ENCODE data around the gene MYO3A. TPM values are rescaled to one million over a fixed set of nuclear protein-coding genes. Genes with fewer than 3 reads are reported as not detected.

Gene MYO3A
- total and polyA plus RNA-seq, 4 donors = 0.33 TPM; not detected in 2

DNA sequence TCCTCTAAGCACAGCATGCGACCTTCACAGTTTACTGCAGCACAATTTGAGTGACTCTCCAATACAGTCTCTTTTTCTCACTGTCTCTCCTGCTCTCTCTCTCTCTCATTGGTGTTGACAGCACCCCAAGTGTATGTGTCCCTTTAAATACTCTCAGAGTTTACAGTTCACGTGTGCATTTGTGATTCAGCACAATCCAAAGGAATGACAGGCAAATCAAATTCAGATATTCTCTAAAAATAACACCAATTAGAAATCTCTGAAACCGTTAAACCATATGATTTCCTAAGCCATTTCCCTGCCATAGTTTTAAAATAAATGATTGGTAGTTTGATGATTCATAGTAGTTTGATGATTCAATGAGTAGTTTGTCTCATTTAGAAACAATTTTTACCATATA lies 178.5 kb downstream of the MYO3A start:
- Histone ChIP-seq H3K27me3 (ENCODE audit: control insufficient read depth in 4 of 4, insufficient read depth in 4 of 4, low read length in 3 of 4) (no peaks in the 10 kb centered on the region), H3K4me1 (ENCODE audit: control insufficient read depth in 4 of 4, insufficient read depth in 4 of 4, low read length in 3 of 4) (no peaks in the 10 kb centered on the region), H3K27ac (ENCODE audit: low read depth in 1 of 2, low read length in 2 of 2) (no peak overlapping the region), H3K36me3 (ENCODE audit: control insufficient read depth in 4 of 4, insufficient read depth in 3 of 4, low read depth in 1 of 4, low read length in 3 of 4) (no peaks in the 10 kb centered on the region), H3K9me3 (ENCODE audit: control insufficient read depth in 4 of 4, low read length in 3 of 4) (no peaks in the 10 kb centered on the region), H3K4me3 (ENCODE audit: low read depth in 1 of 3, low read length in 3 of 3) (no peak overlapping the region), H3K9ac (ENCODE audit: low read depth in 1 of 2, low read length in 2 of 2) (no peak overlapping the region)
- TF ChIP-seq SP1 (IDR thresholded peaks at IDR 0.05) (no peak), CTCF (IDR thresholded peaks at IDR 0.05; ENCODE audit: low read depth, low read length, missing input control) (no peak), ATF3 (IDR thresholded peaks at IDR 0.05) (no peak), YY1 (IDR thresholded peaks at IDR 0.05) (no peak), MAX (IDR thresholded peaks at IDR 0.05) (no peak), FOXA2 (IDR thresholded peaks at IDR 0.05) (no peak)
- DNase-seq (ENCODE audit: low spot score) = no peak
- 56% methylated on average over 3 of the region's 3 CpGs for WGBS

- H3K36me3 ChIP-seq (ENCODE audit: control insufficient read depth in 4 of 4, insufficient read depth in 3 of 4, low read depth in 1 of 4, low read length in 3 of 4) = no peaks in the 10 kb centered on the region
- no peak overlapping the region for H3K9ac ChIP-seq (ENCODE audit: low read depth in 1 of 2, low read length in 2 of 2)
- H3K4me1 ChIP-seq (ENCODE audit: control insufficient read depth in 4 of 4, insufficient read depth in 4 of 4, low read length in 3 of 4) = no peaks in the 10 kb centered on the region
- peaks cover 2 to 6% (median 4%) of the 10 kb centered on the region in 4 donors for H3K9me3 ChIP-seq (ENCODE audit: control insufficient read depth in 4 of 4, low read length in 3 of 4)
- no peak for DNase-seq (ENCODE audit: low spot score)
- H3K4me3 ChIP-seq (ENCODE audit: low read depth in 1 of 3, low read length in 3 of 3) = no peak overlapping the region
- TF ChIP-seq, protein P1, sequence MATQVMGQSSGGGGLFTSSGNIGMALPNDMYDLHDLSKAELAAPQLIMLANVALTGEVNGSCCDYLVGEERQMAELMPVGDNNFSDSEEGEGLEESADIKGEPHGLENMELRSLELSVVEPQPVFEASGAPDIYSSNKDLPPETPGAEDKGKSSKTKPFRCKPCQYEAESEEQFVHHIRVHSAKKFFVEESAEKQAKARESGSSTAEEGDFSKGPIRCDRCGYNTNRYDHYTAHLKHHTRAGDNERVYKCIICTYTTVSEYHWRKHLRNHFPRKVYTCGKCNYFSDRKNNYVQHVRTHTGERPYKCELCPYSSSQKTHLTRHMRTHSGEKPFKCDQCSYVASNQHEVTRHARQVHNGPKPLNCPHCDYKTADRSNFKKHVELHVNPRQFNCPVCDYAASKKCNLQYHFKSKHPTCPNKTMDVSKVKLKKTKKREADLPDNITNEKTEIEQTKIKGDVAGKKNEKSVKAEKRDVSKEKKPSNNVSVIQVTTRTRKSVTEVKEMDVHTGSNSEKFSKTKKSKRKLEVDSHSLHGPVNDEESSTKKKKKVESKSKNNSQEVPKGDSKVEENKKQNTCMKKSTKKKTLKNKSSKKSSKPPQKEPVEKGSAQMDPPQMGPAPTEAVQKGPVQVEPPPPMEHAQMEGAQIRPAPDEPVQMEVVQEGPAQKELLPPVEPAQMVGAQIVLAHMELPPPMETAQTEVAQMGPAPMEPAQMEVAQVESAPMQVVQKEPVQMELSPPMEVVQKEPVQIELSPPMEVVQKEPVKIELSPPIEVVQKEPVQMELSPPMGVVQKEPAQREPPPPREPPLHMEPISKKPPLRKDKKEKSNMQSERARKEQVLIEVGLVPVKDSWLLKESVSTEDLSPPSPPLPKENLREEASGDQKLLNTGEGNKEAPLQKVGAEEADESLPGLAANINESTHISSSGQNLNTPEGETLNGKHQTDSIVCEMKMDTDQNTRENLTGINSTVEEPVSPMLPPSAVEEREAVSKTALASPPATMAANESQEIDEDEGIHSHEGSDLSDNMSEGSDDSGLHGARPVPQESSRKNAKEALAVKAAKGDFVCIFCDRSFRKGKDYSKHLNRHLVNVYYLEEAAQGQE (IDR thresholded peaks at IDR 0.05) = no peak
- TF ChIP-seq NR2F2 (IDR thresholded peaks at IDR 0.05) (no peak), JUND (IDR thresholded peaks at IDR 0.05) (no peak), FOXA1 (IDR thresholded peaks at IDR 0.05) (no peak), ATF3 (IDR thresholded peaks at IDR 0.05) (no peak), GABPA (IDR thresholded peaks at IDR 0.05 in 1 of 2, conservative IDR thresholded peaks at IDR 0.05 in 1 of 2) (no peak), HNF4A (conservative IDR thresholded peaks at IDR 0.05) (no peak), TAF1 (conservative IDR thresholded peaks at IDR 0.05) (no peak)
- no peak overlapping the region for H3K27ac ChIP-seq (ENCODE audit: low read depth in 1 of 2, low read length in 2 of 2)
- WGBS = 82% methylated on average over 3 of the region's 3 CpGs
- peaks cover 0 to 3% (median 0%) of the 10 kb centered on the region in 4 donors for H3K27me3 ChIP-seq (ENCODE audit: control insufficient read depth in 4 of 4, insufficient read depth in 4 of 4, low read length in 3 of 4)
Observed at GRCh38 chr10:26138613-26139012, 204.6 kb downstream of the MYO3A start.

Data from liver (tissue), 9 donors.